IgD-negative memory B cell (primary cell): ENCODE results near the gene NRROS. TPM values are rescaled to one million over a fixed set of nuclear protein-coding genes. Genes with fewer than 3 reads are reported as not detected.

Experiments
- H3K27ac Mint-ChIP-seq, 3 donors: one replicate each; pipeline ENCODE4 v1.8.0; 2020 to 2022; ENCODE audit warnings: mild to moderate bottlenecking in 3 of 3, mixed read lengths in 3 of 3, moderate library complexity in 1 of 3
- H3K27me3 Mint-ChIP-seq: one replicate; pipeline ENCODE4 v1.8.0; 2021; ENCODE audit warnings: mixed read lengths
- H3K36me3 Mint-ChIP-seq: one replicate; pipeline ENCODE4 v1.8.0; 2020; ENCODE audit warnings: mild to moderate bottlenecking, mixed read lengths
- H3K4me1 Mint-ChIP-seq, 3 donors: one replicate each; pipeline ENCODE4 v1.8.0; 2020 to 2022; ENCODE audit warnings: mixed read lengths in 3 of 3, mild to moderate bottlenecking in 1 of 3
- H3K4me3 Mint-ChIP-seq, 4 donors: one replicate each; pipeline ENCODE4 v1.8.0; 2020 to 2022; ENCODE audit warnings: mild to moderate bottlenecking in 4 of 4, mixed read lengths in 4 of 4, moderate library complexity in 3 of 4
- H3K9me3 Mint-ChIP-seq, 3 donors: one replicate each; pipeline ENCODE4 v1.8.0; 2020 to 2021; ENCODE audit warnings: mixed read lengths in 3 of 3, mild to moderate bottlenecking in 1 of 3
- polyA plus RNA-seq: library from polyadenylated mRNA; unstranded; fragments of 300-500 nt; fragmentation: Illumina TruSeq; gene quantifications from one replicate; pipeline ENCODE4 v1.2.3, GENCODE V29; 2021

The NRROS gene
- polyA plus RNA-seq, 1 donor from 2014 or later, result 18.9 TPM

- Mint-ChIP-seq H3K9me3 (no peaks in the 10 kb centered on the region), H3K4me1 (peaks cover 34 to 45% (median 37%) of the 10 kb centered on the region in 3 donors), H3K27ac (peak overlapping the region in 2 of 3 donors; percentile 31 to 39), H3K36me3 (peaks cover 5% of the 10 kb centered on the region), H3K27me3 (no peaks in the 10 kb centered on the region), H3K4me3 (no peak overlapping the region)
Measured at GRCh38 chr3:196667056-196667825, 27.7 kb downstream of the NRROS start.

GRCh38 chr3:196670339-196670738 is 30.8 kb downstream of the NRROS start:
- Mint-ChIP-seq H3K4me3 (peak overlapping the region; percentile 70 to 91 (median 80)), H3K4me1 (peaks cover 34 to 52% (median 38%) of the 10 kb centered on the region in 3 donors), H3K27me3 (no peaks in the 10 kb centered on the region), H3K9me3 (peaks cover 0 to 2% (median 0%) of the 10 kb centered on the region in 3 donors), H3K36me3 (peaks cover 11% of the 10 kb centered on the region), H3K27ac (peak overlapping the region; percentile 77 to 89 (median 80))

- H3K27ac Mint-ChIP-seq, result peak overlapping the region in 1 of 3 donors; percentile 75
Measured at GRCh38 chr3:196673632-196674031, 34.1 kb downstream of the NRROS start.

GRCh38 chr3:196677353-196677752 is 37.9 kb downstream of the NRROS start:
- peaks cover 10 to 24% (median 11%) of the 10 kb centered on the region in 3 donors for H3K4me1 Mint-ChIP-seq
- H3K27me3 Mint-ChIP-seq, result no peaks in the 10 kb centered on the region
- peak overlapping the region in 1 of 3 donors; percentile 11 for H3K27ac Mint-ChIP-seq
- peaks cover 6% of the 10 kb centered on the region for H3K36me3 Mint-ChIP-seq
- H3K9me3 Mint-ChIP-seq, result peaks cover 0 to 2% (median 0%) of the 10 kb centered on the region in 3 donors
- peak overlapping the region in 1 of 4 donors; percentile 2 for H3K4me3 Mint-ChIP-seq

More at GRCh38 chr3:196673632-196674031, 34.1 kb downstream of the NRROS start:
- H3K4me1 Mint-ChIP-seq, result peaks cover 31 to 48% (median 32%) of the 10 kb centered on the region in 3 donors
- H3K27me3 Mint-ChIP-seq, result no peaks in the 10 kb centered on the region
- peak overlapping the region in 1 of 4 donors; percentile 65 for H3K4me3 Mint-ChIP-seq
- peaks cover 7% of the 10 kb centered on the region for H3K36me3 Mint-ChIP-seq
- H3K9me3 Mint-ChIP-seq, result peaks cover 0 to 2% (median 0%) of the 10 kb centered on the region in 3 donors

- peaks cover 10 to 24% (median 11%) of the 10 kb centered on the region in 3 donors for H3K4me1 Mint-ChIP-seq
- H3K36me3 Mint-ChIP-seq, result peaks cover 6% of the 10 kb centered on the region
- H3K4me3 Mint-ChIP-seq, result peak overlapping the region in 1 of 4 donors; percentile 61
- peaks cover 0 to 2% (median 0%) of the 10 kb centered on the region in 3 donors for H3K9me3 Mint-ChIP-seq
- no peak overlapping the region for H3K27ac Mint-ChIP-seq
- H3K27me3 Mint-ChIP-seq, result no peaks in the 10 kb centered on the region
Measured at GRCh38 chr3:196677931-196678330, 38.4 kb downstream of the NRROS start.

GRCh38 chr3:196684548-196685407 is 45.3 kb downstream of the NRROS start:
- peaks cover 20 to 23% (median 22%) of the 10 kb centered on the region in 3 donors for H3K4me1 Mint-ChIP-seq
- H3K36me3 Mint-ChIP-seq, result peaks cover 2% of the 10 kb centered on the region
- peak overlapping the region in 2 of 3 donors; percentile 14 to 35 for H3K27ac Mint-ChIP-seq
- peak overlapping the region in 3 of 4 donors; percentile 70 to 92 (median 79) for H3K4me3 Mint-ChIP-seq
- no peaks in the 10 kb centered on the region for H3K27me3 Mint-ChIP-seq
- no peaks in the 10 kb centered on the region for H3K9me3 Mint-ChIP-seq

GRCh38 chr3:196686436-196686835 is 46.9 kb downstream of the NRROS start:
- H3K4me1 Mint-ChIP-seq, result peaks cover 22 to 23% (median 22%) of the 10 kb centered on the region in 3 donors
- no peaks in the 10 kb centered on the region for H3K9me3 Mint-ChIP-seq
- H3K27ac Mint-ChIP-seq, result peak overlapping the region in 2 of 3 donors; percentile 13 to 65

GRCh38 chr3:196688349-196688748 is 48.9 kb downstream of the NRROS start:
- H3K27me3 Mint-ChIP-seq, result peaks cover 2% of the 10 kb centered on the region
- H3K9me3 Mint-ChIP-seq, result no peaks in the 10 kb centered on the region
- H3K4me1 Mint-ChIP-seq, result peaks cover 21 to 23% (median 22%) of the 10 kb centered on the region in 3 donors
- H3K27ac Mint-ChIP-seq, result peak overlapping the region; percentile 15 to 72 (median 45)
- peaks cover 2% of the 10 kb centered on the region for H3K36me3 Mint-ChIP-seq
- H3K4me3 Mint-ChIP-seq, result peak overlapping the region in 2 of 4 donors; percentile 79 to 84

More at GRCh38 chr3:196686436-196686835, 46.9 kb downstream of the NRROS start:
- no peak overlapping the region for H3K4me3 Mint-ChIP-seq
- peaks cover 2% of the 10 kb centered on the region for H3K36me3 Mint-ChIP-seq
- no peaks in the 10 kb centered on the region for H3K27me3 Mint-ChIP-seq

GRCh38 chr3:196689941-196690660 is 50.6 kb downstream of the NRROS start:
- Mint-ChIP-seq H3K4me1 (peaks cover 14 to 18% (median 15%) of the 10 kb centered on the region in 3 donors), H3K4me3 (peak overlapping the region in 1 of 4 donors; percentile 12), H3K27me3 (peaks cover 2% of the 10 kb centered on the region), H3K27ac (no peak overlapping the region), H3K9me3 (no peaks in the 10 kb centered on the region), H3K36me3 (no peaks in the 10 kb centered on the region)

GRCh38 chr3:196691386-196691785 is 51.9 kb downstream of the NRROS start:
- Mint-ChIP-seq H3K36me3 (no peaks in the 10 kb centered on the region), H3K9me3 (no peaks in the 10 kb centered on the region), H3K4me3 (peak overlapping the region in 1 of 4 donors; percentile 60), H3K4me1 (peaks cover 10 to 19% (median 11%) of the 10 kb centered on the region in 3 donors), H3K27ac (no peak overlapping the region), H3K27me3 (peaks cover 2% of the 10 kb centered on the region)

GRCh38 chr3:196694202-196694638 is 54.7 kb downstream of the NRROS start:
- H3K27ac Mint-ChIP-seq, result no peak overlapping the region
- H3K27me3 Mint-ChIP-seq, result peaks cover 2% of the 10 kb centered on the region
- H3K36me3 Mint-ChIP-seq, result peaks cover under 1% of the 10 kb centered on the region
- H3K9me3 Mint-ChIP-seq, result no peaks in the 10 kb centered on the region
- H3K4me1 Mint-ChIP-seq, result peaks cover 7 to 13% (median 13%) of the 10 kb centered on the region in 3 donors
- H3K4me3 Mint-ChIP-seq, result no peak overlapping the region

- peaks cover 6% of the 10 kb centered on the region for H3K36me3 Mint-ChIP-seq
- H3K27me3 Mint-ChIP-seq, result peaks cover 2% of the 10 kb centered on the region
- H3K27ac Mint-ChIP-seq, result no peak overlapping the region
- peaks cover 5 to 13% (median 13%) of the 10 kb centered on the region in 3 donors for H3K4me1 Mint-ChIP-seq
- no peak overlapping the region for H3K4me3 Mint-ChIP-seq
- H3K9me3 Mint-ChIP-seq, result no peaks in the 10 kb centered on the region
Measured at GRCh38 chr3:196694941-196695848, 55.7 kb downstream of the NRROS start.

- Mint-ChIP-seq H3K36me3 (peaks cover 6% of the 10 kb centered on the region), H3K9me3 (no peaks in the 10 kb centered on the region), H3K4me3 (no peak overlapping the region), H3K27me3 (peaks cover 2% of the 10 kb centered on the region), H3K4me1 (peaks cover 5 to 13% (median 13%) of the 10 kb centered on the region in 3 donors), H3K27ac (no peak overlapping the region)
Measured at GRCh38 chr3:196695849-196696226, 56.3 kb downstream of the NRROS start.
